GM12864 (cell line): Measurements from ENCODE around the gene WDR38.
"Not testable (repeated sequence)": the region's sequence is repeated elsewhere in the genome, so short reads cannot be mapped to it uniquely, and the experiment has no call there.

Source experiments
- DNase-seq: peaks from one replicate; pipeline ENCODE4 v3.0.0-alpha.2; 2011; ENCODE audit warnings: low read depth
- H3K4me3 ChIP-seq: 2 replicates; pipeline ENCODE4 v1.5.1; 2011; ENCODE audit warnings: mild to moderate bottlenecking, low read depth, low read length, control low read depth
- CTCF ChIP-seq: IDR thresholded peaks from 2 replicates; pipeline ENCODE4 v1.5.1; 2011; ENCODE audit warnings: low read depth, mild to moderate bottlenecking, moderate library complexity, low read length, control low read depth, inconsistent platforms; ENCODE audit errors: missing control alignments

WDR38 gene

GRCh38 chr9:124834591-124834990 lies 18.7 kb upstream of the WDR38 start:
- no peak for TF ChIP-seq CTCF
- DNase-seq: no peak
- H3K4me3 ChIP-seq: no peak overlapping the region

GRCh38 chr9:124835026-124835557 lies 18.2 kb upstream of the WDR38 start:
- no peak overlapping the region for H3K4me3 ChIP-seq
- DNase-seq: no peak
- TF ChIP-seq CTCF: no peak

GRCh38 chr9:124838132-124838531 lies 15.1 kb upstream of the WDR38 start:
- not testable (repeated sequence) for DNase-seq, H3K4me3 ChIP-seq

GRCh38 chr9:124838567-124839275 lies 14.5 kb upstream of the WDR38 start:
- not testable (repeated sequence) for H3K4me3 ChIP-seq, DNase-seq

GRCh38 chr9:124839612-124840299 lies 13.5 kb upstream of the WDR38 start:
- TF ChIP-seq CTCF: peak; percentile 61
- DNase-seq: no peak
- no peak overlapping the region for H3K4me3 ChIP-seq

- no peak overlapping the region for H3K4me3 ChIP-seq
- TF ChIP-seq CTCF: peak; percentile 38
- no peak for DNase-seq
Measured at GRCh38 chr9:124840300-124840833, 12.9 kb upstream of the WDR38 start.

- H3K4me3 ChIP-seq: no peak overlapping the region
- DNase-seq: no peak
- no peak for TF ChIP-seq CTCF
Measured at GRCh38 chr9:124841075-124841821, 12.0 kb upstream of the WDR38 start.
